GDM1 (cell line): ENCODE measurements around the gene ZEB2.

ENCODE experiments used
- DNase-seq: peaks from one replicate; lab custom pipeline; 2025; lab: John Stamatoyannopoulos, UW

ZEB2 gene

GRCh38 chr2:144495227-144496091, 24.5 kb downstream of the ZEB2 start:
- no peak for DNase-seq

- peak; percentile 9 for DNase-seq
Measured at GRCh38 chr2:144493027-144493809, 26.7 kb downstream of the ZEB2 start.

GRCh38 chr2:144490857-144491256, 29.1 kb downstream of the ZEB2 start:
- no peak for DNase-seq

- DNase-seq: no peak
Measured at GRCh38 chr2:144490017-144490416, 29.9 kb downstream of the ZEB2 start.

- DNase-seq: no peak
Measured at GRCh38 chr2:144489315-144489916, 30.5 kb downstream of the ZEB2 start.

GRCh38 chr2:144484201-144484948, 35.5 kb downstream of the ZEB2 start:
- DNase-seq: no peak

- DNase-seq: no peak
Measured at GRCh38 chr2:144481666-144482065, 38.3 kb downstream of the ZEB2 start.

GRCh38 chr2:144481109-144481508, 38.8 kb downstream of the ZEB2 start:
- DNase-seq: no peak

- DNase-seq: no peak
Measured at GRCh38 chr2:144480285-144480684, 39.6 kb downstream of the ZEB2 start.

GRCh38 chr2:144479659-144480058, 40.3 kb downstream of the ZEB2 start:
- no peak for DNase-seq

GRCh38 chr2:144479138-144479537, 40.8 kb downstream of the ZEB2 start:
- DNase-seq: no peak

- DNase-seq: no peak
Measured at GRCh38 chr2:144477957-144478311, 42.0 kb downstream of the ZEB2 start.

GRCh38 chr2:144477281-144477956, 42.5 kb downstream of the ZEB2 start:
- no peak for DNase-seq

- DNase-seq: no peak
Measured at GRCh38 chr2:144476682-144477081, 43.2 kb downstream of the ZEB2 start.

- no peak for DNase-seq
Measured at GRCh38 chr2:144475569-144476275, 44.2 kb downstream of the ZEB2 start.

GRCh38 chr2:144475044-144475443, 44.9 kb downstream of the ZEB2 start:
- no peak for DNase-seq

GRCh38 chr2:144474017-144474416, 45.9 kb downstream of the ZEB2 start:
- DNase-seq: no peak

- no peak for DNase-seq
Measured at GRCh38 chr2:144472911-144473310, 47.0 kb downstream of the ZEB2 start.

GRCh38 chr2:144472046-144472412, 47.9 kb downstream of the ZEB2 start:
- no peak for DNase-seq

GRCh38 chr2:144471305-144472045, 48.4 kb downstream of the ZEB2 start:
- DNase-seq: no peak
